Measurements from ENCODE around the gene MTPN.

Gene MTPN

GRCh38 chr7:135957627-135958026 lies 19.5 kb downstream of the MTPN start:
- no peak for DNase-seq (ENCODE audit: low read depth, low spot score)
- no peak overlapping the region for H3K27ac ChIP-seq (ENCODE audit: low read length)
- H3K36me3 ChIP-seq (ENCODE audit: control insufficient read depth, insufficient read depth, low read length) = no peaks in the 10 kb centered on the region
- no peaks in the 10 kb centered on the region for H3K27me3 ChIP-seq (ENCODE audit: control insufficient read depth, insufficient read depth, low read length)
- H3K4me1 ChIP-seq (ENCODE audit: control insufficient read depth, insufficient read depth, low read length) = no peaks in the 10 kb centered on the region
- H3K9me3 ChIP-seq (ENCODE audit: control insufficient read depth, insufficient read depth, low read length) = no peaks in the 10 kb centered on the region
- WGBS (ENCODE audit: insufficient coverage, insufficient read length) = no CpG with 5 or more reads among the region's 2 CpGs
- H3K4me3 ChIP-seq (ENCODE audit: low read length) = no peak overlapping the region

- no peaks in the 10 kb centered on the region for H3K27me3 ChIP-seq (ENCODE audit: control insufficient read depth, insufficient read depth, low read length)
- DNase-seq (ENCODE audit: low read depth, low spot score) = no peak
- no CpG with 5 or more reads among the region's 2 CpGs for WGBS (ENCODE audit: insufficient coverage, insufficient read length)
Measured at GRCh38 chr7:135956393-135956792, 20.8 kb downstream of the MTPN start.

GRCh38 chr7:135950972-135951371 lies 26.2 kb downstream of the MTPN start:
- H3K4me1 ChIP-seq (ENCODE audit: control insufficient read depth, insufficient read depth, low read length) = no peaks in the 10 kb centered on the region
- H3K36me3 ChIP-seq (ENCODE audit: control insufficient read depth, insufficient read depth, low read length) = peaks cover 3% of the 10 kb centered on the region; the same call in 1 of the 2 replicates
- H3K27me3 ChIP-seq (ENCODE audit: control insufficient read depth, insufficient read depth, low read length) = no peaks in the 10 kb centered on the region
- no peak for DNase-seq (ENCODE audit: low read depth, low spot score)
- WGBS (ENCODE audit: insufficient coverage, insufficient read length) = no CpG with 5 or more reads among the region's 2 CpGs
- no peak overlapping the region for H3K27ac ChIP-seq (ENCODE audit: low read length)
- H3K9me3 ChIP-seq (ENCODE audit: control insufficient read depth, insufficient read depth, low read length) = no peaks in the 10 kb centered on the region
- no peak overlapping the region for H3K4me3 ChIP-seq (ENCODE audit: low read length)

More at GRCh38 chr7:135956393-135956792, 20.8 kb downstream of the MTPN start:
- H3K4me1 ChIP-seq (ENCODE audit: control insufficient read depth, insufficient read depth, low read length) = no peaks in the 10 kb centered on the region
- H3K27ac ChIP-seq (ENCODE audit: low read length) = no peak overlapping the region
- H3K36me3 ChIP-seq (ENCODE audit: control insufficient read depth, insufficient read depth, low read length) = no peaks in the 10 kb centered on the region
- no peaks in the 10 kb centered on the region for H3K9me3 ChIP-seq (ENCODE audit: control insufficient read depth, insufficient read depth, low read length)
- H3K4me3 ChIP-seq (ENCODE audit: low read length) = no peak overlapping the region

GRCh38 chr7:135950429-135950828 lies 26.7 kb downstream of the MTPN start:
- H3K9me3 ChIP-seq (ENCODE audit: control insufficient read depth, insufficient read depth, low read length) = no peaks in the 10 kb centered on the region
- H3K27ac ChIP-seq (ENCODE audit: low read length) = no peak overlapping the region
- H3K4me1 ChIP-seq (ENCODE audit: control insufficient read depth, insufficient read depth, low read length) = no peaks in the 10 kb centered on the region
- H3K4me3 ChIP-seq (ENCODE audit: low read length) = no peak overlapping the region
- peaks cover 3% of the 10 kb centered on the region; the same call in 1 of the 2 replicates for H3K36me3 ChIP-seq (ENCODE audit: control insufficient read depth, insufficient read depth, low read length)
- H3K27me3 ChIP-seq (ENCODE audit: control insufficient read depth, insufficient read depth, low read length) = no peaks in the 10 kb centered on the region
- no peak for DNase-seq (ENCODE audit: low read depth, low spot score)

- no peaks in the 10 kb centered on the region for H3K4me1 ChIP-seq (ENCODE audit: control insufficient read depth, insufficient read depth, low read length)
- H3K36me3 ChIP-seq (ENCODE audit: control insufficient read depth, insufficient read depth, low read length) = peaks cover 3% of the 10 kb centered on the region; the same call in 1 of the 2 replicates
- DNase-seq (ENCODE audit: low read depth, low spot score) = no peak
- no peak overlapping the region for H3K27ac ChIP-seq (ENCODE audit: low read length)
- H3K4me3 ChIP-seq (ENCODE audit: low read length) = no peak overlapping the region
- no peaks in the 10 kb centered on the region for H3K27me3 ChIP-seq (ENCODE audit: control insufficient read depth, insufficient read depth, low read length)
- H3K9me3 ChIP-seq (ENCODE audit: control insufficient read depth, insufficient read depth, low read length) = no peaks in the 10 kb centered on the region
- WGBS (ENCODE audit: insufficient coverage, insufficient read length) = no CpG with 5 or more reads among the region's 3 CpGs
Measured at GRCh38 chr7:135946289-135947055, 30.7 kb downstream of the MTPN start.

GRCh38 chr7:135944753-135945152 lies 32.4 kb downstream of the MTPN start:
- no peak for DNase-seq (ENCODE audit: low read depth, low spot score)
- no peak overlapping the region for H3K4me3 ChIP-seq (ENCODE audit: low read length)
- H3K27ac ChIP-seq (ENCODE audit: low read length) = no peak overlapping the region
- no peaks in the 10 kb centered on the region for H3K27me3 ChIP-seq (ENCODE audit: control insufficient read depth, insufficient read depth, low read length)
- H3K36me3 ChIP-seq (ENCODE audit: control insufficient read depth, insufficient read depth, low read length) = no peaks in the 10 kb centered on the region; the same call in 1 of the 2 replicates
- H3K9me3 ChIP-seq (ENCODE audit: control insufficient read depth, insufficient read depth, low read length) = no peaks in the 10 kb centered on the region
- H3K4me1 ChIP-seq (ENCODE audit: control insufficient read depth, insufficient read depth, low read length) = no peaks in the 10 kb centered on the region
- no CpG with 5 or more reads among the region's 2 CpGs for WGBS (ENCODE audit: insufficient coverage, insufficient read length)

- Histone ChIP-seq H3K36me3 (ENCODE audit: control insufficient read depth, insufficient read depth, low read length) (no peaks in the 10 kb centered on the region; the same call in 1 of the 2 replicates), H3K4me1 (ENCODE audit: control insufficient read depth, insufficient read depth, low read length) (no peaks in the 10 kb centered on the region), H3K4me3 (ENCODE audit: low read length) (no peak overlapping the region), H3K9me3 (ENCODE audit: control insufficient read depth, insufficient read depth, low read length) (no peaks in the 10 kb centered on the region), H3K27ac (ENCODE audit: low read length) (no peak overlapping the region), H3K27me3 (ENCODE audit: control insufficient read depth, insufficient read depth, low read length) (no peaks in the 10 kb centered on the region)
- DNase-seq (ENCODE audit: low read depth, low spot score) = no peak
- no CpG with 5 or more reads among the region's 3 CpGs for WGBS (ENCODE audit: insufficient coverage, insufficient read length)
Measured at GRCh38 chr7:135943134-135943879, 33.9 kb downstream of the MTPN start.

GRCh38 chr7:135942614-135943013 lies 34.5 kb downstream of the MTPN start:
- H3K27me3 ChIP-seq (ENCODE audit: control insufficient read depth, insufficient read depth, low read length) = no peaks in the 10 kb centered on the region
- no peak overlapping the region for H3K27ac ChIP-seq (ENCODE audit: low read length)
- DNase-seq (ENCODE audit: low read depth, low spot score) = no peak
- H3K9me3 ChIP-seq (ENCODE audit: control insufficient read depth, insufficient read depth, low read length) = no peaks in the 10 kb centered on the region
- WGBS (ENCODE audit: insufficient coverage, insufficient read length) = no CpG with 5 or more reads among the region's 2 CpGs
- no peaks in the 10 kb centered on the region; the same call in 1 of the 2 replicates for H3K36me3 ChIP-seq (ENCODE audit: control insufficient read depth, insufficient read depth, low read length)
- H3K4me1 ChIP-seq (ENCODE audit: control insufficient read depth, insufficient read depth, low read length) = no peaks in the 10 kb centered on the region
- no peak overlapping the region for H3K4me3 ChIP-seq (ENCODE audit: low read length)

- H3K27ac ChIP-seq (ENCODE audit: low read length) = no peak overlapping the region
- WGBS (ENCODE audit: insufficient coverage, insufficient read length) = no CpG with 5 or more reads among the region's 3 CpGs
- DNase-seq (ENCODE audit: low read depth, low spot score) = no peak
Measured at GRCh38 chr7:135940077-135941075, 36.8 kb downstream of the MTPN start.

GRCh38 chr7:135939261-135939812 lies 37.8 kb downstream of the MTPN start:
- no peak for DNase-seq (ENCODE audit: low read depth, low spot score)
- no peaks in the 10 kb centered on the region for H3K4me1 ChIP-seq (ENCODE audit: control insufficient read depth, insufficient read depth, low read length)
- no peaks in the 10 kb centered on the region for H3K36me3 ChIP-seq (ENCODE audit: control insufficient read depth, insufficient read depth, low read length)
- no CpG with 5 or more reads among the region's 8 CpGs for WGBS (ENCODE audit: insufficient coverage, insufficient read length)
- no peak overlapping the region for H3K27ac ChIP-seq (ENCODE audit: low read length)
- no peaks in the 10 kb centered on the region for H3K9me3 ChIP-seq (ENCODE audit: control insufficient read depth, insufficient read depth, low read length)
- no peak overlapping the region for H3K4me3 ChIP-seq (ENCODE audit: low read length)
- no peaks in the 10 kb centered on the region for H3K27me3 ChIP-seq (ENCODE audit: control insufficient read depth, insufficient read depth, low read length)

More at GRCh38 chr7:135940077-135941075, 36.8 kb downstream of the MTPN start:
- H3K9me3 ChIP-seq (ENCODE audit: control insufficient read depth, insufficient read depth, low read length) = no peaks in the 10 kb centered on the region
- no peaks in the 10 kb centered on the region for H3K4me1 ChIP-seq (ENCODE audit: control insufficient read depth, insufficient read depth, low read length)
- H3K27me3 ChIP-seq (ENCODE audit: control insufficient read depth, insufficient read depth, low read length) = no peaks in the 10 kb centered on the region
- no peak overlapping the region for H3K4me3 ChIP-seq (ENCODE audit: low read length)
- no peaks in the 10 kb centered on the region for H3K36me3 ChIP-seq (ENCODE audit: control insufficient read depth, insufficient read depth, low read length)
